SIG-M5 treated with dmso at 0.1 percent for 504 hours (cell line): ENCODE data around the gene ARVCF.

Experiments
- DNase-seq: peaks from one replicate; lab custom pipeline; 2025; ENCODE audit not compliant: unreplicated experiment; lab: John Stamatoyannopoulos, UW

The ARVCF gene

GRCh38 chr22:19974268-19974861 lies 42.3 kb downstream of the ARVCF start:
- peak; percentile 74 for DNase-seq

GRCh38 chr22:19973551-19974267 lies 42.9 kb downstream of the ARVCF start:
- DNase-seq, result no peak

GRCh38 chr22:19972652-19973550 lies 43.7 kb downstream of the ARVCF start:
- DNase-seq, result no peak

- DNase-seq, result no peak
Measured at GRCh38 chr22:19972251-19972650, 44.4 kb downstream of the ARVCF start.

GRCh38 chr22:19971276-19972124 lies 45.1 kb downstream of the ARVCF start:
- DNase-seq, result no peak

GRCh38 chr22:19970479-19971275 lies 45.9 kb downstream of the ARVCF start:
- peak; percentile 40 for DNase-seq

- no peak for DNase-seq
Measured at GRCh38 chr22:19970031-19970478, 46.6 kb downstream of the ARVCF start.

- DNase-seq, result no peak
Measured at GRCh38 chr22:19969141-19969928, 47.3 kb downstream of the ARVCF start.

- no peak for DNase-seq
Measured at GRCh38 chr22:19968450-19968891, 48.2 kb downstream of the ARVCF start.

- DNase-seq, result no peak
Measured at GRCh38 chr22:19967850-19968449, 48.7 kb downstream of the ARVCF start.

- DNase-seq, result no peak
Measured at GRCh38 chr22:19966908-19967750, 49.5 kb downstream of the ARVCF start.

GRCh38 chr22:19965771-19966709 lies 50.6 kb downstream of the ARVCF start:
- DNase-seq, result peak; percentile 40

- DNase-seq, result no peak
Measured at GRCh38 chr22:19964701-19965386, 51.8 kb downstream of the ARVCF start.

GRCh38 chr22:19963863-19964642 lies 52.6 kb downstream of the ARVCF start:
- DNase-seq, result no peak
